ENCODE measurements around the gene MAPKAPK3.

MAPKAPK3 gene

DNA sequence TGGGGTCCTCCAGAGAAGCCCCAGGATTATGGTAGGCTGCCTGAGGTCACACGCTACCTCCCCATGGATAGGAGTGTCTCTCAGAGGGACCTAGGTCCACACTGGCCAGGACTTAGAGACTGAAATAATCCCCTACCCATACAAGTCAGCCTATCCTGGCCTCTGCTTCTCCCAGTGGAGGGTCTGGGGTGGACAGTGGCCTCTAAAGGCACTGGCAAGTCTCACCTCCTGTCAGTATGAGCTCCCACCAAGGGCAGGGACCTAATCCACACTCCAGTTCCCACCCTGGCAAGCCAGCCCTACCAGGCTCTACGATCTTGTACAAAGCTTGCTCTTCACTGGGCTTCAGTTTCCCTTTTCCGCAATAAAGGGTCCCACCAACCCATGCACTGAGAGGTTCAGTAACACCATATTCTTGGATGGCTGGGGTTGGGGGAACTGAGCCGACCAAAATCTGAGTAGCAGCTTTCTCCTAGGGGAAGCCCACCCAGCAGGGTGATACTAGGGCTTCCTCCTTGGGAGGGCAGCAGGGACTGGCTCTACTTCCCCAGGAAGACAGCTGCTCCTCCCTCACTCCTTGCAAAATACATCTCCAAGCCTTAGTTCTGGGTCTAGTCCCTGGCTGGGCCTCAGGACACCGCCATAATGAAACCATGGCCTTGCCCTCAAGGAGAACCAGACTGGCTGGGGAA is 7.7 kb upstream of the MAPKAPK3 start:
- DNase-seq, result no peak

DNA sequence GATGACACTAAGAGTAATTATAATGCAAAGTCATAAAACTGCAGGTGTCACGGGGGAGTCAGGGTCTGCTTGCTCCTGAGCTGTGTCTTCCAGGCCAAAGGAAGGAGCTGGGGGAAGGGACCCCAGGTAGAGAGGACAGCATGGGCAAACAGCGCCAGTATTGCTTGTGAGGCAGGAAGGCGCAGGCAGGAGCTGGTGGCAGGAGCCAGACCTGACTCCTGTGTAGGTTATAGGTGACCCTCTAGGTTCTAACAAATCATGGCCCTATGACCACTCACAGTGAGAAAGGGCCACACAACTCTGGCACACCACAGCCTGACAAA is 7.2 kb upstream of the MAPKAPK3 start:
- DNase-seq, result no peak

DNA sequence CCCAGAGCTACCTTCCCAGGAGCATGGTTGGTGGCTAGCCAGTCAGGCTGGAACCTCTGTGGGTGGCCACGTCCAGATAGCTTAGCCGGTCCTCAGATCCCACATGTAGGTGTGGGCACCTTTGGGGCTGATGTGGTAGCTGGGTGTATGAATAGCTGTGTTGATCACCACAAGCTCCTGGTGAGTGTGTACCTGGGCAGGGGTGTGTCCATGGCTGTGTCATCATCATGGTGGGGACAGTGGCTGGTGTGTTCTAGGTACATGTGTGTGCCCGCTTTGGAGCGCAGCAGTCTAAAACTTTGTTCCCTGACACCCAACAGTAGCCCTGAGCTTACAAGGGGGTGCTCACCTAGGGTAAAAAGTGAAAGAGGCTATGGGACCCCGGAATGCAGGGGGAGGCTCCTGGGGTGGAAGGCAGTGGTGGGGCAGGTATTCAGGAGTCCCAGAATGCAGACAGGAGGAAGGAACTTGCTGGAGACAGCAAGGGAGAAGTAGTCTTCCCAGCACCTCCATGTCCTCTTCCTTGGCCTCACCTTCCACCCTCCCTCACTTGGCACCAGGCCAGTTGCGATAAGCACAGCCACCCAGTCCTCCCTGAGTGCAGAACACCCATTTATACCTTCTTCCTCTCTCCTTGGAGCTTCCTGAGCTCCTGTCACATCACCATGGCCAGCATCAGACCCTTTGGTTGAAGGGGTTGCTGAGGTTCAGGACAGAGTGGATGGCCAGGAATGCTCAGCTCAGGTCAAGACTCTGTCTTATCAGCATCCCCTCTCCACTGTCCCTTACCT is 6.6 kb upstream of the MAPKAPK3 start:
- no peak for DNase-seq

DNA sequence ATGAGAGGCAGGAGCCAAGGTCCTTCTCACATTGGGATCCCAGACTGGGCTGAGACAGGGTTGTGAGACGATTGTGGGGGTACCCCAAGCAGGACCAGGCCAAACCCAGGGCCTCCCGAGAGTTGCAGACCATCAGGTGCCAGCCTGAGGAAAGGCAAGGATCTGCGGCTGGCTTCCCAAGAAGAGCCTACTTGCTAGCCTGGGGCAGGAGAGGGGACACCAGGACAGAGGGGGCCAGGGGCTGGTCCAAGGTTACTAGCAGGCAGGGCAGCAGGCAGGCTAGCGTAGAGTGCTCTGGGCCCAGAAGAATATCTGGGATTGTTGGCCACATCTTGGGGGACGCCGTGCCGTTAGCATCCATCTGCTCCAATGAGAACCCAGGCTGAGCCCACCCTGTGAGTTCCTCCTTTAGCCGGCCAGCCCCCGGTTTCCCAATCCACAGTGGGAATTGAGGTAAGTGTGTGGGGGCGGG is 5.9 kb upstream of the MAPKAPK3 start:
- DNase-seq, result no peak

DNA sequence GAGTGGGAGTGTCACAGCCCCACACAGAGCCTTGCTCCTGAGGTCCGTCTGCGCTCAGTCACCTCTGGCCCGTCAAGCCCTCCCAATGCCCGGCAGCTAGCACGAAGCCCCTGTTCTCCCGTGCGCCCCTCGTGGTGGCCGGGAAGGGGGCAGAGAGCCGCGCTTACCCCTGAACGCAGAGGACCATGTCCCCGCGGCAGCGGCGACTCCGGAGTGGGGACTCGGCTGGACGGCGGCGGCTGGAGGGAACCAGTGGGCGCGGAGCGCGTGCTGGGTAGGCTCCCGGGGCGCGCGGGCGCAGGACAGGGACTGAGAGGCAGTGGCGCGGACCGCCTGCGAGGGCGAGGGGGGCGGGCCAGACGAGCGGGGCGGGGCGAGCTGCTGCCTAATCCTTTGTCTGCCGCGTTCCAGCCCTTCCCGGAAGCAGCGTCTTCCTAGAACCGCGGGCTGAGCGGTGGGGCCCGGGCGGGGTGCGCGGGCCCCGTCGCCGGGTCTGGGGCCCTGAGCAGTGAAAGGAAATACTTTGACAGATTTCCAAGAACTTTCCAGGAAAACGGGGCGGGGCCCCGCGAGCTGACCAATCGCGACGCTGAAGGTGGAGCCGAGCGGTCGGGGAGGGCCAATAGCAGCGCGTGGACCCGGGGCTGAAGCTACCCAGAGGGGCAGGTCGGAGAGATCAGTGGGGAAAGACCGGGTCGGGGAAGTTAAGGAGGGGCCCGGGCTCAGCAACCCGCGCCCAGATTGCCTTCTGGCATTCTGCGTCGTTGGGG is 5.3 kb upstream of the MAPKAPK3 start, which contains the start of gene CISH:
CISH (minus strand) TSS at position 311 of the 770 bp plus-strand sequence; CDS start at position 187, 124 bp downstream.
- peak; percentile 98 for DNase-seq

DNA sequence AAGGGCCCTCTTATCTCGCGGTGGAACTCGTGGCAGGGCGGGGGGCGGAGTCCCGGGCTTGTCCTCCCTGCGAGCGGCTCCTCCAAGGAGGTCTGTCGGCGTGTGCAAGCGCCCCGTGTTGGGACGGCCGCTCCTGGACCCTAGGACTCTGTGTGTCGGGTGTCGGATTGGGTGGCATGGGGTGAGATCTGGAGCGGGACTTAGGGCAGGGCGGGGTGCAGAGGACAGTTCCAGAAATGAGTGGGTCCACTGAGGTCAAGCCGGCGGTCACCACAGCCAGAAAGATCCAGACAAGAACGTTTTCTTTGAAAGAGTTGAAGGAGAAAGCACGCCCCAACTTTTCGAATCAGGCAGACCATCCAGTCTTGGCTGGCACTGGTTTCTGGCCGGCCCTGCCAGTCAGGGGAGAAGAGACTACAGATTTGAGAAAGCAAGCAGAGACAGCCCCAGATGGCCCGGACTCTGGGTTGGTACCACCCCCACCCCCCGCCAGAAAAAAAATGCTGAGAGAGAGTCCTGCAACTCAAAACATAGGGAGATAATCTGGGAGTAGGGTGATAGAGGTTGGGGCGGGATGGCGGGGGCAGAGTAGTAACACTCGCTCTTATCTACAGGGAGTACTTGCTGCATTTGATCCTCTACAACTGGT is 4.6 kb upstream of the MAPKAPK3 start:
- no peak for DNase-seq

DNA sequence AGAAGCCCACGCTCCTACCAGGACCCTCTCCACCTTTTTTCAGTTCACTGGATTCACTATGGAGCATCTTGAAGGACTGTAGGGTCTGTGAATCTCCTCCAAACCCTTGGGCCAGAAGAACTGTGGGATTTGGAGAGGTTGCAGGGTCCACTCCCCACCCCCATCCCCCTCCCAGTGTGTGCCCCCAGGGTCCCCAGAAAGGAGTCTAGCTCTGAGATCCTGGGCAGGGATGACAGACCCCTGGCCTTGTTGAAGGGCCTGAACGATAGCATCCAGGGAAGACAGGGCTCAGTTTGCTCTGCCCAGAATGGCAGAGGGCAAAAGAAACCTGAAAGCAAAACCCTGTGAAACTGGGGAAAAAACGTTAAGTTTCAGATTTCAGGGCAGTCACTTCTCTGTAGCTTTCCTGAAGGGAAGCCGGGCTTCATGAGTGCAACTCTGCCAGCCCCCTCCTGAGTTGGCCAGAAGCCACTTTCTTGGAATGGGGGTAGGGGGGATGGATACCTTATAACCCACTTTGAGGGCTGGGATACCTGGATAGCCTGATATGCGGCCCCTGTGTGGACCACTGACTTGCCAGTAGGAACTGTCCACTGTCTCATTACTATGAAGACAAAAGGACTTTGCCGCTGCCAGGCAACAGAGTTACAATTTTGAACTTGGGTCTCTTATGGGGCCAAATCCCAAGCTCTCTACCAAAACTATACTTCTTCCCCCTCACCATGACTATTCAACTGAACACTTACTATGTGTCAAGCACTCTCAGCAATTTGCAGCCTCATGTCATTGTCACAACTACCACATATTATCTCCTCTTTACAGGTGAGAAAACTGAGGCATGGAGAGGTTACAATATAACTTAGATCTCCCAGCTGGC is 3.7 kb upstream of the MAPKAPK3 start:
- DNase-seq, result no peak

DNA sequence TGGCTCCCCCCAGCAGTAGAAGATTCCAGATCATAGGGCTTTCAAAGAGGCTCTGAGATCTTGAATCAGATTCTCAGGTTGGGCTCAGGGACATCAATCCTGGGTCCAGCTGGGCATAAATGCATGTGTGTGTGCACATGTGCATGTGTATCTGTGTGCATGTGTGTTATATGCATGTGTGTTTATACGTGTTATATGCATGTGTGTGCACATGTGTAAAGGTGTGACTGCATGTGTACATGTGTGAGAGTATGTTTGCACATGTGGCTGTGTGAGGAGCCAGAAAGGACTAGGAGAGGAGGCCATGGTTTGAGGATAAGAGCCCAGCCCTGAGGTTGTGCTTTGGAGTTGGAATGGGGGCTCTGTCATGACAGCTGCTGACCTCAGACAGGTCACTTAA is 1.8 kb upstream of the MAPKAPK3 start:
- DNase-seq, result no peak

DNA sequence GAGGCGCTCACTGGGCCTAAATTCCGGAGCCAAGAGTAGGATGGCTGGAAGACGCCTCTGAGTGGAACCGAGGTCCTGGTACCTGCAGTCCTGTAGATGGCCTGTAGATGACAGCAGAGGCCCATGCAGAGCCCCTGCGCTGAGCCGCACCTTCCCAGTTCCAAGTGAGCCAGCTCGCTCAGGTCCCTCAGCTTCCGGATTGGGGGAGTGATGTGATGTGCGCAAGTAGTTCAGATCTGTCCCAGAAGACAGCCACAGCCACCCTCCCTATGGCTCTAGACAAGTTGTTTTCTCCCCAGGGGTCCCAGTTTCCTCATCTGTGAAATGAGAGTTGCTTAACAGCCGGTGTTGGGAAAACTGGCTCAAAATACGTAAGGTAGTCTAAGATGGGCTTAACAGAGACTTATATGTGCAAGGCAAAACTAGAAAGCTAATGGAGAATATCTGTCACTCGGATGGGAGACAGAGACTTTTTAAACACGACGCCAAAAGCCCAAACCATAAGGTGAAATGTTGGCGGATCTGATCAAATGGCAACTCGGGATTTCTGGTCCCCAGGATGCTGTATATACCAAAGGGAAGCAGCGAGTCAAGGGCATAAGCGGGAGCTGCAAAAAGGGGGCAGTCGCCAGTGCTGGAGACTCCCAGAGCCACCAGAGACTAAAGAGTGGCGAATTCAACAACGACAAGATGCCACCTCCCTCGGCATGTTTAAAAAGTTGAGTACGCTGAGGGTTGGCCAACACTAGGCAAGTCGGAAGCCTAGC is 765 bp upstream of the MAPKAPK3 start:
- DNase-seq, result peak; percentile 94

DNA sequence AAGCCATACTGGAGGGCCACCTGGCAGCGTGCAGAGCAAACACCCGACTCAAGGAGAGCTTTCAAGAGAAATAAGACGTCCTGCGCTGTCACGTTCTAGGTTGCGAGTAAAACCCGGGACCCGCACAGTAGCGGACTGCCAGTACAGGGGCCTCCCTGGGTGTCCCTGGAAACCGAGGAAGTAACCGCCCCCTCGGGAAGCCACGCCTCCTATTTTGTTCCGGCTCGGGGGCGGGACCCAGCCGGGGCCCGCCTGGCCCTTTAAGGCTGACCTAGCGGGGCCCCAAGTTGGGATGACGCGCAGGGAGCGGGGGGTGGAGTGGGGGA is 218 bp upstream of the MAPKAPK3 start:
- peak; percentile 97 for DNase-seq

DNA sequence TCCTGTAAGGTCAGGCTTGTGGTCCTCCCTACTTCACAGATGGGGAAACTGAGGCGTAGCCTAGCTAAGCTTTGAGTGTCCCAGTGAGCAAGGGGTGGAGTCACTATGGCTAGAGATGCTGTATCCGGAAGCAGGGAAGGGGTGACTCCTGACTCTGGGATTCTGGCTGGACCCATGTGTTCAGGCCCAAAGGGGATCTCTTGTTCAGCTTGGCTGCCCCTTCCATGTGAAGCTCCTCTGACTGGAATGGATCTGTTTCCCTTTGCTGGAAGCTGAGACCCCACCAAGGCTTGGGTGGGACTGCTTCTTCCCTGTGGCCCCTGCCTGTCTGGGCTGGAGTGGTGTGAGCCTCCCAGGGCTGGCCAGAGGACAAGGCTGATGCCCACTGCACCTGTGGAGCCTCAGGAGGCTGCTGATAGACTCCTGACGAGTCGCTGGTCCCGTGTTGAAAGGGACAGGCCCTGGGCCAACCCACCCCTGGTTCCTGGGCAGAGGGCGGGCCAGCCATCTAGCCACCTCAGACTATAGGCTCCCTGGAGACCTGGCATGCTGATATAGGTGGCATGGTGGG is 1.0 kb downstream of the MAPKAPK3 start:
- no peak for DNase-seq

DNA sequence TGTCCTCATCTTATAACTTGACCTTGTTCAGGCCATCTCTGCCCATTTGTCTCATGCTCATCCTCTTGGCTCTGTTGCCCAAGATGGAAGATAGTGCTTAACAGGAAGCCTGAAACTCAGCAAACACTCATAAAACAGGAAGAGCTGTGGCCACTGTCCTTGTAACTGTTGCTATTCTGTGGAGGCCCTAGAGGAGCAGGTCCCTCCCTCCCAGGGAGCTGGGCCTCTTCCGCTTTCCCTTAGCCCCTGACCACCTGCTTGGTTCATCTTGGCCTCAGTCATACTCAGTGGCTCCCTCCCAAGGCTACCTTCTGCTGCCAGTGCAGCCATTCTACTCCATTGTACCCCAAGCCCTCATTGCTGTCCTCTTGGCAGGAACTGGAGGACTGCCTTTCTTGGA is 3.5 kb downstream of the MAPKAPK3 start:
- DNase-seq, result no peak

DNA sequence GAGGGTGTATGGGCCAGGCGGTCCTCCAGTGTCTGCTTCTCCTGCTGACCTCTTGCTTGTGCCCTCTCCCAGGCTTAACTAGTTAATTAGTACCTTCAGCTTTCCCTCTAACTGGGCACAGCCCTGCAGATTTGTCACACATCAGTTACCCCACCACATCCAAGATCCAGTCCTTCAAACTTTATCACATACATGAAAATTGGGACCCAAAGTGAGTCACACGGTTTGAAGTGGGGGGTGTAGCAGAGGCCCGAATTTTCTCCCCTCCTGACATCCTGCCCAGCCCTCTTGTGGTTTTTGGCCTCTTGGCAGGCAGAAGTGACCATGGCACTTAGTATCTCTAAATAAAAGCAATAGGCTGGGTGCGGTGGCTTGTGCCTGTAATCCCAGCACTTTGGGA is 3.9 kb downstream of the MAPKAPK3 start:
- no peak for DNase-seq

DNA sequence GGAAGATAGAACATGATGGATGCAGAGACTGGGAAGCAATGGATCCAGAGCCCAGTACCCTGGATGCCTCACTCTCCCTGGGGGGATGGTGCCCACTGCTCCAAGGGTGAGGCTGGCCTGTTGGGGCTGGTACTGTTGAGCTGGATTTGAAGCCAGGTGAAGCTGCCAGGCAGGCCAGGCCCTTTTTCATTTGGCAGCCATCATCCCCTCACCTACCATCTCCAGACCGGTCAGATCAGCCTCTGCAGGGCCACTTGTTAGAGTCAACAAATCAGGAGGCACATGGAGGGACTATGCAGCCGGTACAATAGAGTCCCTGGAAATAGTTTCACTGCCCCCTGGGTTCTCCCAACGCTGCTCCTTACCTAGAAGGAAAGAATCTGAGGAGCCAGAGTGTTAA is 5.9 kb downstream of the MAPKAPK3 start:
- no peak for DNase-seq

DNA sequence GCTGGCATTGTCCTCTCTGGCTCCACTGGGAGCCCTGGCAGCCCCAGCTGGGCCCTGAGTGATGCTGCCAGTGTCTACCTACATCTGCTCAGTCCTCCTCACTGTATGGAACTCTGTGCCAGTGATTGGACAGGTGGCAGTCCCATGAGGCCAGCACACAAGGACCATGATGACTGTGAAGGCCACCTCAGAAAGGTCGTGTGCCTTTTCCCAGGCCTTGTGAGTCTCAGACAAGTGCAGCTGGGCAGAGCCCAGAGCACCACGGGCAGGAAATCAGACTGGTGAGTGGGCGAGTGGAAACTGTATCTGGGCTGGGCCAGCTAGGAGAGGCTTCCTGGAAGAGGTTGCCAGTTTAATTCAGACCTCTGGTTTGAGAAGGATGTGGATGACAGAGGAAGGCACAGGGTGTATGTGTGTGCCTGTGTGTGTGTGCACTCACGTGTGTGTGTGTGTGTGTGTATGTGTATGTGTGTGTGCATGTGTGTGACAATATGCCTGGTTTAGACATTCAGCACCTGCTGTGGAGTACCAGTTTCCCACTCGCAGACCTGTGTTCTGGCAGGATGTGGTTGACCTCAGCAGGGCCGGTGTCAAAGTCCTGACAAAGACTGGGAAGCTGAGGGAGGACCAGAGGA is 7.0 kb downstream of the MAPKAPK3 start:
- DNase-seq, result no peak

DNA sequence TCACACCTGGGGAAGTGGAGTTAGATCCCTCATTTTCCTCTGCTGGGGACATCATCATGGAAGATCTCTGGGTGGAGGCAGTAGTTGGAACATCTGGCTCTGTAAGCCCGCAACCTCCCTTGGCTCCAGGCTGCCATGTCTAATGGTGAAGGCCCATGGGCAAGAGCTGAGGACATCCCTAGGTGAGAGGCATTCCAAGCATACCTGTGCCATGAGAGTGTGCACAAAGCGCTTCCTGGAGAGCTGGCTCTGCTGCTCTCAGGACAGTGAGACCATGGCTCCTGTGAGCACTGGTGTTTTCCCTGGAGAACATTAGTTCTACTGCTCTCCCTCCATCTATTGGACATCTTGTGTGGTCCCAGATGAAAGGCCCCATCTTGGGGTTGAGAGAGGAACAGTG is 7.7 kb downstream of the MAPKAPK3 start:
- peak; percentile 93 for DNase-seq

DNA sequence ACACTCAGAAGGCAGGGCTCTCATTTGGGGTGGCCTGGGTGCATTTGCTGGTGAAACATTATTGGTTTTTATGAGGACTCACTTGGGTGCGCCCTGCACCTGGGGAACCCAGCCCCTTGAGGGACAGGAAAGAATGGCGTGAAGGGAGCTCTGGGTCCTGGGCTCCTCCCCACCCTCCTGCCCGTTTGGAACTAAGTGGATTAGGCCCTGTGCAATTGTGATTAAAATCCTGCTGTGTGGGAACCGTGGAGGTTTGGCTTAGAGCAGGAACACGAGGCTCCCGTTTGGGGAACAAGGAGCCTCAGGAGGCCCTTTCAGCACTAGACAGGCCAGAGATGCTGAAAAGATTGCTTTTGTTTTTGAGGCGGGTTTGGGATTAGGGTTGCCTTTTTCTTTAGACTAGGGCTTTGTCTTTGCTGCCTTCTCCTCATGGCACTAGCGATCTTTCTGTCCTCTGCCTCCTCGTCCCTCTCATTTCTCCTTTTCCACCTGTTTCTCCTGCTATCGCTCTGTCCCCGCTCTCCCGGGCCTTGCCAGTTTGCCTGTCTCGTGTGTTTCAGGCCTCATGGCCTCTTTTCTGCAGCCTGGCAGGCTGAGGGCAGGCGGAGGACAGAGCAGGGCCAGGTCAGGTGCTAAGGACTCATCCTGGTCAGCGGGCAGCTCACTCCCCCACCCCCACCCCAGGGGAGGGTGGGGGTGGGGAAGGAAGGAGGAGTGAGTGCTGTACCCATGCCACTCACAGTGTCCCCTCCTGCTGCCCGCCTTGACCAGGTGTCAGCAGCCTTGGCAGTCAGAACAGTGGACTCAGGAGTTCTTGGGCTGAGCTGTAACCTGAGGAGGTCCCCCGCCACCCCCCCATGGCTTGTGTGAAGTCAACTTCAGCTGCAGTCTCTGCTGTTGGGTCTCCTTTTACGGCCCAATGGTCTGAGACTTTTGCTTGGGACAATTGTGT is 8.6 kb downstream of the MAPKAPK3 start:
- DNase-seq, result no peak

DNA sequence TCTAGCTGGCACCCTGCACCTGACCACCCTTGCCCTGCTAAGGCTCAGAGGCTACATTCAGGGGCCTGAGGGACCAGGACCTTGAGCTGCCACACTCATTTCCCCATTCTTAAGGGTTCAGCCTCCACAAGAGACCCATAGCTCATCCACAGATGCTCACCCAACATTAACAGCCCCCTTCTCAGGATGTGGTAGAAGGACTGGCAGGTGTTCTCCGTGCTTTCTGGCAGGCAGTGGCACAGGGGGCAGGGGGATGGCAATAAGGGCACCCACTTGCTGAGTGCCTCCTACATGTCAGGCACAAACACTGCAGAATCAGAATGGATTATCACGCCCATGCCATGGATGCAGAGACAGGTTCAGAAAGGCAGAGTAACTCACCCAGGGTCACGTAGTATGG is 9.4 kb downstream of the MAPKAPK3 start:
- DNase-seq, result no peak

DNA sequence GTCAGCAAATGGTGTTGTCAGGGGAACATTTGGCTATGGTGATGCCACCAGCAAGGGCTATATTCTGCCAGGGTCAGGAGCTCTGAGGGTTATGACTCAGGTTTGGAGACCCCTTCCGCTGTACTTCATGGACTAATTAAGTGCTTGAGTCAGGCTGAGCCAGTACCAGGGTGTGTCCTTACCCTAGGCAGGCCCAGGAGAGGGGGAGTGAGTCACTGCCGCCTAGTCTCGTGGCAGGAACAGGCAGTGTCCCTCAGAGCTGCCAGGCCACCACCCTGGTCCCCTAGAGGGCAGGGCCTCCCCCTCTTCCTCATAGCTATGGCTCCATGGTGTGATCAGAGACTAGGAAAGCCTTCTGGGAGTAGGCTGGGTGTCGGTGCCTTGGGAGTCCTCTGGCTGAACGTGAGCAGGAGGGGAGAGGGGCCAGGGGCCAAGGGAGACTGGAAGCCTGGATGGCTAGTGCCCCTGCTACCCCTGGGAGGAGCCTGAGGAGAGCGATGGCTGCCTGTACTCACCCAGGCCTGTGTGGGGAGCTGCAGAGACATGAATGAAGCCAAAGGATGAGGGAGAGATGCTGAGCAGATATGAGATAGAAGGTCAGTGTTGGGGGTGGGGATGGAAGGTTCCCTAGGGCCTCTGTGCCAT is 10.6 kb downstream of the MAPKAPK3 start:
- DNase-seq, result peak; percentile 89

Measured in islet precursor cell (in vitro differentiated cells).